ENCODE measurements around the gene BCL7B. TPM values are rescaled to one million over a fixed set of nuclear protein-coding genes. Genes with fewer than 3 reads are reported as not detected.

Gene BCL7B
- total and polyA plus RNA-seq, 2 of the 13 experiments (the other 11 are each of a cell fraction or from before 2014, with no cell fraction given), result 24.3 to 38.2 TPM

- TF ChIP-seq ATF7-NPFF (CRISPR knock-in tag; IDR thresholded peaks at IDR 0.05; ENCODE audit: low read depth), result no peak
- TF ChIP-seq SOX5 (CRISPR knock-in tag; IDR thresholded peaks at IDR 0.05; ENCODE audit: borderline replicate concordance), result no peak
- TF ChIP-seq ZMYM4 (CRISPR knock-in tag; IDR thresholded peaks at IDR 0.05), result 0 out of 2 replicates have a peak, but pooled peaks have one; percentile 31
- no peak for TF ChIP-seq ZNF446 (CRISPR knock-in tag; IDR thresholded peaks at IDR 0.05)
- peak; percentile 38; the same call in 1 of the 2 replicates for TF ChIP-seq SPEN (CRISPR knock-in tag; IDR thresholded peaks at IDR 0.05; ENCODE audit: low read depth)
- TF ChIP-seq ZIK1 (CRISPR knock-in tag; IDR thresholded peaks at IDR 0.05; ENCODE audit: borderline replicate concordance, low read depth), result no peak
- TF ChIP-seq CEBPG (CRISPR knock-in tag; IDR thresholded peaks at IDR 0.05), result no peak
- TF ChIP-seq, protein P1, sequence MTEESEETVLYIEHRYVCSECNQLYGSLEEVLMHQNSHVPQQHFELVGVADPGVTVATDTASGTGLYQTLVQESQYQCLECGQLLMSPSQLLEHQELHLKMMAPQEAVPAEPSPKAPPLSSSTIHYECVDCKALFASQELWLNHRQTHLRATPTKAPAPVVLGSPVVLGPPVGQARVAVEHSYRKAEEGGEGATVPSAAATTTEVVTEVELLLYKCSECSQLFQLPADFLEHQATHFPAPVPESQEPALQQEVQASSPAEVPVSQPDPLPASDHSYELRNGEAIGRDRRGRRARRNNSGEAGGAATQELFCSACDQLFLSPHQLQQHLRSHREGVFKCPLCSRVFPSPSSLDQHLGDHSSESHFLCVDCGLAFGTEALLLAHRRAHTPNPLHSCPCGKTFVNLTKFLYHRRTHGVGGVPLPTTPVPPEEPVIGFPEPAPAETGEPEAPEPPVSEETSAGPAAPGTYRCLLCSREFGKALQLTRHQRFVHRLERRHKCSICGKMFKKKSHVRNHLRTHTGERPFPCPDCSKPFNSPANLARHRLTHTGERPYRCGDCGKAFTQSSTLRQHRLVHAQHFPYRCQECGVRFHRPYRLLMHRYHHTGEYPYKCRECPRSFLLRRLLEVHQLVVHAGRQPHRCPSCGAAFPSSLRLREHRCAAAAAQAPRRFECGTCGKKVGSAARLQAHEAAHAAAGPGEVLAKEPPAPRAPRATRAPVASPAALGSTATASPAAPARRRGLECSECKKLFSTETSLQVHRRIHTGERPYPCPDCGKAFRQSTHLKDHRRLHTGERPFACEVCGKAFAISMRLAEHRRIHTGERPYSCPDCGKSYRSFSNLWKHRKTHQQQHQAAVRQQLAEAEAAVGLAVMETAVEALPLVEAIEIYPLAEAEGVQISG (CRISPR knock-in tag; IDR thresholded peaks at IDR 0.05), result no peak
- TF ChIP-seq ZSCAN12 (CRISPR knock-in tag; IDR thresholded peaks at IDR 0.05), result no peak
- TF ChIP-seq RBFOX2 (IDR thresholded peaks at IDR 0.05; ENCODE audit: low read depth, low read length), result no peak
- TF ChIP-seq ZBTB33 (CRISPR knock-in tag; IDR thresholded peaks at IDR 0.05), result no peak
- no peak for TF ChIP-seq SP4 (CRISPR knock-in tag; IDR thresholded peaks at IDR 0.05)
- no peak for TF ChIP-seq NFE2L2 (IDR thresholded peaks at IDR 0.05; ENCODE audit: low read length)
- TF ChIP-seq KAT2B (IDR thresholded peaks at IDR 0.05; ENCODE audit: borderline replicate concordance, low read depth, low read length), result no peak
Measured at GRCh38 chr7:73533742-73534141, 23.7 kb downstream of the BCL7B start (continued).
